NB4 (cell line): Measurements from ENCODE around the gene ADH1A.
"Not testable (repeated sequence)": the region's sequence is repeated elsewhere in the genome, so short reads cannot be mapped to it uniquely, and the experiment has no call there.

Experiments used
- DNase-seq: peaks from one replicate; pipeline ENCODE4 v3.0.0; 2010; ENCODE audit warnings: low read depth
- H3K4me3 ChIP-seq: one replicate; pipeline ENCODE4 v1.5.1; 2011; ENCODE audit warnings: mild to moderate bottlenecking, low read depth, low read length, moderate library complexity
- MYC ChIP-seq: IDR thresholded peaks from 2 replicates; pipeline ENCODE4 v1.6.1; 2011; ENCODE audit warnings: low read depth, low read length
- POLR2A ChIP-seq: IDR thresholded peaks from 2 replicates; pipeline ENCODE4 v1.6.1; 2011; ENCODE audit warnings: mild to moderate bottlenecking; ENCODE audit not compliant: insufficient read length; ENCODE audit errors: extremely low read depth
- TF ChIP-seq, protein P1 (sequence below): IDR thresholded peaks from one replicate; pipeline ENCODE4 v1.5.1; 2012; ENCODE audit warnings: low read depth, low read length
- TF ChIP-seq, protein P2 (sequence below): IDR thresholded peaks from 2 replicates; pipeline ENCODE4 v1.6.1; 2011; ENCODE audit warnings: low read depth, low read length

The ADH1A gene

DNA sequence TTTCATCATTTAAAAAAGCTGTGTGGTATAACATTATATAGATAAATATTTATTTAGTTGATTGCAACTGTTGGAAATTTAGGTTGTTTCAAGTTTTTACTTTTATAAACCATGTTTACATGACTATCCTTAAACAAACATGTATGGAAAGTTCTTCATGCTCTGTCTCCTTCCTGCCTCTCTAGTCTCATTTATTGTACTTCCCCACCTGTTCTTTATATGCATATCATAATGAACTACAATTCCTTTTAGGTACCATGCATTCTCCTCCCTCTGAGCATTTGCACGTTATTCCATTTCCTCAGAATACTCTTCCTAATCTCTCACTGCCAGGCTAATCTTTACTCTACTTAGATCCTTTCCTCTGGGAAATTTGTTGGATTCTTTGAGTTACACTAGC is 54.8 kb downstream of the ADH1A start:
- DNase-seq = no peak
- no peak overlapping the region for H3K4me3 ChIP-seq
- TF ChIP-seq POLR2A (no peak), MYC (no peak)
- TF ChIP-seq, protein P1, sequence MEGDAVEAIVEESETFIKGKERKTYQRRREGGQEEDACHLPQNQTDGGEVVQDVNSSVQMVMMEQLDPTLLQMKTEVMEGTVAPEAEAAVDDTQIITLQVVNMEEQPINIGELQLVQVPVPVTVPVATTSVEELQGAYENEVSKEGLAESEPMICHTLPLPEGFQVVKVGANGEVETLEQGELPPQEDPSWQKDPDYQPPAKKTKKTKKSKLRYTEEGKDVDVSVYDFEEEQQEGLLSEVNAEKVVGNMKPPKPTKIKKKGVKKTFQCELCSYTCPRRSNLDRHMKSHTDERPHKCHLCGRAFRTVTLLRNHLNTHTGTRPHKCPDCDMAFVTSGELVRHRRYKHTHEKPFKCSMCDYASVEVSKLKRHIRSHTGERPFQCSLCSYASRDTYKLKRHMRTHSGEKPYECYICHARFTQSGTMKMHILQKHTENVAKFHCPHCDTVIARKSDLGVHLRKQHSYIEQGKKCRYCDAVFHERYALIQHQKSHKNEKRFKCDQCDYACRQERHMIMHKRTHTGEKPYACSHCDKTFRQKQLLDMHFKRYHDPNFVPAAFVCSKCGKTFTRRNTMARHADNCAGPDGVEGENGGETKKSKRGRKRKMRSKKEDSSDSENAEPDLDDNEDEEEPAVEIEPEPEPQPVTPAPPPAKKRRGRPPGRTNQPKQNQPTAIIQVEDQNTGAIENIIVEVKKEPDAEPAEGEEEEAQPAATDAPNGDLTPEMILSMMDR = no peak
- TF ChIP-seq, protein P2, sequence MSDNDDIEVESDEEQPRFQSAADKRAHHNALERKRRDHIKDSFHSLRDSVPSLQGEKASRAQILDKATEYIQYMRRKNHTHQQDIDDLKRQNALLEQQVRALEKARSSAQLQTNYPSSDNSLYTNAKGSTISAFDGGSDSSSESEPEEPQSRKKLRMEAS = no peak

DNA sequence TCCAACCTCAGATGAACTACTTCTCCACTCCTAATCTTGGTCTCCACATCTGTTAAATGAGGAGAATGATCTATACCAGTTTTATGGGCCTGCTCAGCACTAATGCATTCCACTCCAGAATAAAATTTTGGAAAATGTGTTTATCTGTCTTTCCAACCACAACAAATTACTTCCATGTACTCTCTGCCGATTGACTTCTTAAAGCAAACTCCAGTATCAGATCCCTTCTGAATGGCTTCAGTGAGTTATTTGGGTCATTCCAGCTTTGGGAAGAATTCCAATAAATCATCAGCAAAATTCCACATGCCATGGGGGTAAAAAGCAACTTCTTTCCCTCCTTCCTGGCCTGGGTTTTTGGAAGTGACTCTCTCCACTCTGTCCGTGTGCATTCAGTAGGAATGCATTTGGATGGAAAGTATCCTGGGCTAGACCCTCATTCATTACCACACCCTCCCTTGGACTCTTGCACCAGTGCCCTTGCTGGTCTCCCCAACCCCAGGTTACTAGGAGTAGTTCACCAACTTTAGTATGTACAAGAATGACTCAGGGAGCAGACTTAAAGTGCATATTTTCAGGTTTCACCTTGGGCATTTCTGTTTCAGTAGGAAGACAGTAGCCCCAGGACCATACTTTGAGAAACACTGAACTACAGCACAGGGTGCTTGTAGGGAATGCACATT is 56.3 kb downstream of the ADH1A start:
- DNase-seq = no peak
- TF ChIP-seq, protein P2 = no peak
- TF ChIP-seq, protein P1 = no peak
- TF ChIP-seq POLR2A (no peak), MYC (no peak)
- no peak overlapping the region for H3K4me3 ChIP-seq

DNA sequence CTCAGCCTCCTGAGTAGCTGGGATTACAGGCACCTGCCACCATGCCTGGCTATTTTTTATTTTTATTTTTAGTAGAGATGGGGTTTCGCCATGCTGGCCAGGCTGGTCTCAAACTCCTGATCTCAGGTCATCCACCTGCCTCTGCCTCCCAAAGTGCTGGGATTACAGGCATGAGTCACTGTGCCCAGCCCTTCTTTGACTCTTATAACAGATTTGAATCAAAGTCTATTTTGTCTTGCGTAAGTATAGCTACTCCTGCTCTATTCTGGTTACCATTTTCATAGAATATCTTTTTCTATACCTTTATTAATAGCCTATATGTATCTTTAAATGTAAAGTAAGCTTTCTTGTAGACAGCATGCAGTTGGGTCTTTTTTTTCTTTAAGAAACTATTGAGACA is 57.4 kb downstream of the ADH1A start:
- H3K4me3 ChIP-seq, DNase-seq: not testable (repeated sequence)

DNA sequence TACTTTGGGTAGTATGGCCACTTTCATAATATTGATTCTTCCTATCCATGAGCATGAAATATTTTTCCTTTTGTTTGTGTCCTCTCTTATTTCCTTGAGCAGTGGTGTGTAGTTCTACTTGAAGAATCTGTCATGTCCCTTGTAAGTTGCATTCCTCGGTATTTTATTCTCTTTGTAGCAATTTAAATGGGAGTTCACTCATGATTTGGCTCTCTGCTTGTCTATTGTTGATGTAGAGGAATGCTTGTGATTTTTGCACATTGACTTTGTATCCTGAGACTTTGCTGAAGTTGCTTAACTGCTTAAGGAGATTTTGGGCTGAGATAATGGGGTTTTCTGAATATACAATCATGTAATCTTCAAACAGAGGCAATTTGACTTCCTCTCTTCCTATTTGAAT is 62.1 kb downstream of the ADH1A start:
- DNase-seq, H3K4me3 ChIP-seq: not testable (repeated sequence)

DNA sequence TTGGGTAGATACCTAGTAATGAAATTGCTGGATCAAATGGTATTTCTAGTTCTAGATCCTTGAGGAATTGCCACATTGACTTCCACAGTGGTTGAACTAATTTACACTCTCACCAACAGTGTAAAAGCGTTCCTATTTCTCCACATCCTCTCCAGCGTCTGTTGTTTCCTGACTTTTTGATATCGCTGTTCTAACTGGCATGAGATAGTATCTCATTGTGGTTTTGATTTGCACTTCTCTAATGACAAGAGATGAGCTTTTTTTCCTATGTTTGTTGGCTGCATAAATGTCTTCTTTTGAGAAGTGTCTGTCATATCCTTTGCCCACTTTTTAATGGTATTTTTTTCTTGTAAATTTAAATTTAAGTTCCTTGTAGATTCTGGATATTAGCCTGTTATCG is 63.1 kb downstream of the ADH1A start:
- DNase-seq, H3K4me3 ChIP-seq: not testable (repeated sequence)
